ENCODE data around the gene HCN1.

Gene HCN1

DNA sequence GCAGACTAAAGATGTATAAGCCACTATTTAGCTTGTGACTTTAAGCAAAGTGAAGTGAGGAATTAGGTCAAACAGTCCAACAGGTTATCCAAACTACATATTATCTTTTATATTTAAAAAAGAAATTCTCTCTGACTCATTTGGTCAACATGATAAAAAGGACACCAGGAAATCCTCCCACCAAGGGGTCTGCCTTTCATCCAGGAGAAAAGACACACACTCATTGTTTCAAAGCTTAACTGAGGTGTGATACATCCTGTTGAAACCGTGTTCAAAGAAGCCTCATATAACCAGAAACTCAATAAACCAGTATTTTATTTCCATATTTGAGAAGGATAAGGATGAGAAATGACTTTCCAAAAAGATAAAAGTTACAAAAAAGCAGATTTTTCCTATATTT is 417.1 kb downstream of the HCN1 start:
- no peak for DNase-seq

DNA sequence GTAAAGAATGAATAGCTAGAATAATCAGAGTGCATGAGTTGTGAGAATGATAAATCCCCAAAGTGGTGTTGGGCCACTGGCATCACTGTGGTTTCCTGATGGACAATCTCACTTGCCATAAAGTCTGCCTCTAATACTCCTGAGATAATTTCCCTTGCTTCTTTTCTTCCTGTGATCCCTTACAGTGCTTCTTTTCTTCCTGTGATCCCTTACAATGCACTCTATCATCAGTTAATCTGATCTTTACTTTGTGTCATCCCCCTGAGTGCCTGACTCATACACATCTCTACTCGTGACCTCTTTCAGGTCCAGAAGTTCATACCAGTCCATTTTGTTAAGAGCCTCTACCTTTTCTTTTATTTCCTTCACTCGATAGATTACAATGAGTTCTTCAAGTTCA is 418.3 kb downstream of the HCN1 start:
- no peak for DNase-seq

DNA sequence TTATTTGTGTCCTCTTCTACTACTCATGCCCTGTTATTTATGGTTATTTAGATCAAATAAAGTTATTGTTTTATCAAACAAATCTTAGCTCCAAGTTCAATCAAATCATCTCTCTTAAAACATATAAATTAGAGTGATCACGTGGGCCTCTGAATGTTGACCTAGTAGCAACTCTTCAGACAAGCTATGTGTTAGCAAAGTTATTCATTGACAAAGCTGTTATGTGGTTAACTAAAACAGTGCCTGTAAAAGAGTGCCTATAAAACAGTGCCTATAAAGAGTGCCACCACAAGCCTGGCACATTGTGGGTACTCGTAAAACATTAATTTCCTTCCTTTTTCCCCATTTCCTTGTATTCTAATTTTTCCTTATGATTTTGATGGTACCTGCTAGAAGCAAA is 421.9 kb downstream of the HCN1 start:
- DNase-seq: no peak

DNA sequence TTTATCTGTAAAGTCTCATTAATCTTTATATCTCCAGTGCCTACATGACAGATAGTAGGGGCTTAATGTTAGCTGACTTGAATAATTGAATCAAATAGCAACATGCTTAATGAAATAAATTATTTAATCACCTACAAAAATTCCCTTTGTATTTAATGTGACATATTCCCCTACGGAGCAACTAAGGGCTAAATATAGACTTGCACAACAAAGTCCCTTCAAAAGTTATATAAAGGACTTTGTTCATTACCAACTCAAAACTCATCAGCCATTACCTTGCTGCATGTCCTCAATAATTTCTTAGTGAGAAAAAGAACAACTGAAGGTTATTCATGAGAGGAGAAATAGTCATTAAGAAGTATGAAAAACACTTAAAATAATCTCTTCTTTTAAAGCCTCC is 424.6 kb downstream of the HCN1 start:
- no peak for DNase-seq

DNA sequence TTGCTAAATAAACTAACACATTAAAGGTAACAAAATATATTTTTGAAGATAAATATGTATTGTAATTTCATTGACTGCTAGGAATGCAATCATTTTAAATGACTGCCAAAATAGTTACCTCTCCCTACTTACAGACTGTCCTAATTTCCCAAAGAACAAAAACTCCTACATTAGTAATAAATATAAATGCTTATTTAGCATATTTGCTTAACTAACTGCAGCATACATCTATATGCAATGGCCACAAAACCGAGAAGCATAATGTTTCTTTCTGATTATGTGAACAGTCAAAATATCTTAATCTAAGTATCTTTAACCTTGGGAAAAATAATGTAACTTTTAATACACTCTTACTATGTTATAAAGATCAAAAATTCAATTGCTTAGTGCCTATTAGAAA is 431.7 kb downstream of the HCN1 start:
- DNase-seq: no peak

DNA sequence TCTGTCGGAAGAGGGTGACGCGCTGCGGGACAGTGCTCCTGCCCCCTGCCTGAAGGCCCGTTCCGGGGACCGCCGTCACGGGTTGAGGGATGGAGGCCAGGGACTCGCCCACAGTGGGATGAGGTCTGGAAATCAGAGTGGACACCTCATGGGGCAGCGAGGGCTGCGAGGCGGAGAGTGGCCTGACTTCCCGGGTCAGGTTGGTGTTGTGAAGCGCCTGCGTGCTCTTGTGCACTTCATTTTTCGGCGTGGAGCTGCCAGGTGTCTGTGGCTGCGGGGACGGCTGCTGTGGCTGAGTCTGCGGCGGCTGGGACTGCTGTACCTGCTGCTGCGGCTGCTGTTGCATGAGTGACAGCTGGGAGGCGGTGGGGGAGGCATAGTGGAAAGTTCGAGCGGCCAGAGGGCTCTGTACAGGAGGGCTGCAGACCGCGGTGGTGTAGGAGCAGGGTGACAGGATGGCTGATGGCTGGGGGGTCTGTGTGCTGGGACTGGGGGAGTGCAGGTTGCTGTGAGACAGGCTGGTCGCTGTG is 434.1 kb downstream of the HCN1 start:
- no peak for DNase-seq

DNA sequence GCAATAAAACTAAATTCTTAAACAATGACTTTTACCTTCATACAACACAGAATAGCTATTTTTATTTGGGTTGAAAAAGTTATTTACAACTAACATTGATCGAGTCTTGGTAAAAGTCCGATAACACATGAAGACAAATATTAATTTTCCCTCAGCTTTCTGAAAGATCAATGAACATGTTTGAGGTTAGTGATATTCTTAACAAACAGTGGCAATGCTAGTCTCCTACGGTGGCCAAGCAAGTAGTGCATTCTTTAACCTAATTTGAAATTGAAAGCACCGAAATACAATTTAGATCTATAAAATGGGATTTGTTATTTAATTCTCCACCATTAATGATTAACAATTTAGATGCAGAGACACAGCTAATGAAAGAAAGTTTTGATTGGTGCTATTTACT is 435.1 kb downstream of the HCN1 start:
- no peak for DNase-seq

DNA sequence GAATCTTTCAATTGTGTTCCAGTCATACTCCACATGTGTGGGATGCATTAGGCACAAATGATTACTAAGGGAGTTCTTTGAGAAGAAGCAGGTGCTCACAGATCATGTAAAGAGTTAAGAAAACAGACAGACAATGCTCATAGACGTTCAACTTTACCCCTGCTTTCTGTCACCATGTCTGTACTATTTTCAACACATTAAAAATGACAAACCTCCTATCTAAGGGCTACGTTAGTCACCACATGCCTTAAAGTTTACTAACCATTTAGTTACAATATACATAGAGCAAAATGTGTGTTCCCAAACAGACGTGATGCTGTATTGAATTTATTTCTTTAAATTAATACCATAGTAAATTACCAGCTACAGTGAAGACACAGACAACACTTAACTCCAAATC is 435.9 kb downstream of the HCN1 start:
- DNase-seq: no peak

DNA sequence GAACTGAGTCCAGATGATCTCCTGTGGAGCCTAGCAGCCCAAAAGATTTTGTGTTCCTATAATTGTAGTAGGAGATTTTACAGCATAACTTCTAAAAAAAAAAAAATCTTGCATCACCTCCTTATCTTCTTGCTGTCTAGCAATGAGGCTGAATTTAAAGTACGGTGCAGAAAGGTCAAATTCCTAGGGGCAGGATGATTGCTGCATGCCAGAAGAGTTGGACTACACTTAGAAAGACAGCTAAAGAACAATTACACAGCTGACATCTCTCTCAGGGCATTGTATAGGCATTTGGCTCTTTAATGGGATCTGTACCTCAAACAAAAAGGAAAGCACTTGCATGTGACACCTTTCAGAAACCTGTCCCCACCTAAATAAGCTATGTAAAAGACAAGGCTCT is 443.2 kb downstream of the HCN1 start:
- DNase-seq: no peak

DNA sequence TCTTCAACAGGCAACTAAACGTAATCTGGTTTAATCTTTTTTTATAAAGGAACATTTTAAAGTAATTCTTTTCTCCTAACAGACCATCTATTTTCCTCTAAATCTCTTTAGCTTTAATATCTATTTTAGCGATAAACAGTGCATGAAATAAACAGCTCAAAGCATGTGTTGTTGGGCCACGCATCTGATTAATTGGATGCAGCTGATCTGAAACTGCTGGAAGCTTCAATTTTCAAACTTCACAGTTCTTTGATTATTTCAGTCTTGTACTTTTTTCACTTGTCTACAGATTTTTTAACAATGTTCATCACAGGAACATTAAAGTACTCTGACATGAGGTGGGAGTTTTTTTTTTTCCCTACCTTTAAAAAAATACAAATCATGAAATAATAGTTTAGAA is 443.6 kb downstream of the HCN1 start:
- no peak for DNase-seq

DNA sequence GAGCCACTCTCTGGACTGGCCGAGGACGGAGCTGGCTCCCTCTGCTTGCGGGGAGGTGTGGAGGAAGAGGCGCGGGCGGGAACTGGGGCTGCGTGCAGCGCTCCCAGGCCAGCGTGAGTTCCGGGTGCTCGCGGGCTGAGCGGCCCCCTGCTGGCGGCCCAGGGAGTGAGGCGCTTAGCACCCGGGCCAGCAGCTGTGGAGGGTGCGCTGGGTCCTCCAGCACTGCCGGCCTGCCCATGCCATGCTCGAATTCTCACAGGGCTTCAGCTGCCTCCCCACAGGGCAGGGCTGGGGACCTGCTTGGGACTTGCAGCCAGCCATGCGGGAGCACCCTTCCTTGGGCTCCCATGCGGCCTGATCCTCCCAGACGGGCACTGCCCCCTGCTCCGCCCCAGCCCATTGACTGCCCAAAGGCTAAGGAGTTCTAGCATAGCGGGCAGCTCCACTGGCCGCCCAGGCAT is 470.6 kb downstream of the HCN1 start:
- no peak for DNase-seq

DNA sequence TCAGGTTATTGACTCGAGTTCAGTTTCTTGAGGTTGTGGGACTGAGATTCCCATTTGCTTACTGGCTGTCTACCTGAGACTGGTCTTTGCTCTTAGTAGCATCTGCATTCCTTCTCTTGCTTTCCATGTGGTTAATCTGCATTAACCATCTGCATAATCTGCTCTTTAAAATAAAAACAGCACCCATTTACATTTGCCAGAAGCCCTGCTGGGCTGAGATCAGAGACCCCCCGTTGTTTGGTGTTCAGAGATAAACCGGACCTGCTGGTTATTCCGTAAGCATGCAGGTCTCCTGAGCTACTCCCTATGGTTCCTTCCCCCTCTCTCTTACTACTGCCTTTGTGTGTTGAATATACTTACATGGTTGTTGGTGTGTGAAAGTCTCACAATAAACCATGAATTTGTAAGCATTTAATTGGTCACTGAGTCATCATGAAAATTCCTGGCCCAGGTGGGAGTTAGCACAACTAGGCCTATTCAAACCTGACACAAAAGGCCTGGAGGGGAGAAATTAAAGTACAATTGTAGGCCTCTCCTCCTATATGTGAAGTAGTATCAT is 490.7 kb downstream of the HCN1 start:
- DNase-seq: no peak
